OCI-M1 (cell line): ENCODE measurements around the gene RHBG.

ENCODE experiments used
- DNase-seq: peaks from one replicate; lab custom pipeline; 2025; lab: John Stamatoyannopoulos, UW

The RHBG gene

DNA sequence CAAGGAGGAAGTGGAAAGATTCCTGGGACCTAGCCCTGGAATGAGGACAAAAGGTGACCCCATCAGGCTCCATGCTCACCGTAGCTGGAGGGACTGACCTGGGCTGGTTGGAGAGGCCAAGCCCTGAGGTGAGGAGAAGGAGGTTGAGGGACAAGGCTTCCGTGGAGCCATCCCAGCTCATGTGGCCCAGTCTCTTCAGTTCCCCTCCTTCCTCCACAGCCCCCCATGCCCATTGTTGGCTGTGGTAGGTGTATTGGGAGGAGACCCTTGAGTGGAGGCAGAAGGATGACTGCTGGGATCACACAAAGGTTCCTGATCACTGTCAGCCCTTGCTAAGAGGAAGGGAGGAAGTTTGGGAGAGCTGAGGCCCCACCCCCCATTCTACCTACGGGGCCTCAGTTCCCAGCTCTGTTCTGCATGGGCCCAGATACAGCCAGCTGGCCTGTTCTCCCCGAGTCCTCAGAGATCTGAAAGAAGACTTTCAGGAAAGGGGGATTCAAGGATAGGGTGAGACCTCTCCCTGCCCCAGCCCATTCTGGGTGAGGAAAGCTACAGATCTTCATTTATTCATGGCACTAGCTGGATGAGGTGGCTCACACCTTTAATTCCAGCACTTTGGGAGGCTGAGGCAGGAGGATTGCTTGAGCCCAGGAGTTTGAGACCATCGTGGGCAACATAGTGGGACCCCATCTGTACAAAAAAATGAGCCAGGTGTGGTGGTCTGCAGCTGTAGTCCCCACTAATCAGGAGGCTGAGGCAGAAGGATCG lies 17.3 kb downstream of the RHBG start:
- no peak for DNase-seq

DNA sequence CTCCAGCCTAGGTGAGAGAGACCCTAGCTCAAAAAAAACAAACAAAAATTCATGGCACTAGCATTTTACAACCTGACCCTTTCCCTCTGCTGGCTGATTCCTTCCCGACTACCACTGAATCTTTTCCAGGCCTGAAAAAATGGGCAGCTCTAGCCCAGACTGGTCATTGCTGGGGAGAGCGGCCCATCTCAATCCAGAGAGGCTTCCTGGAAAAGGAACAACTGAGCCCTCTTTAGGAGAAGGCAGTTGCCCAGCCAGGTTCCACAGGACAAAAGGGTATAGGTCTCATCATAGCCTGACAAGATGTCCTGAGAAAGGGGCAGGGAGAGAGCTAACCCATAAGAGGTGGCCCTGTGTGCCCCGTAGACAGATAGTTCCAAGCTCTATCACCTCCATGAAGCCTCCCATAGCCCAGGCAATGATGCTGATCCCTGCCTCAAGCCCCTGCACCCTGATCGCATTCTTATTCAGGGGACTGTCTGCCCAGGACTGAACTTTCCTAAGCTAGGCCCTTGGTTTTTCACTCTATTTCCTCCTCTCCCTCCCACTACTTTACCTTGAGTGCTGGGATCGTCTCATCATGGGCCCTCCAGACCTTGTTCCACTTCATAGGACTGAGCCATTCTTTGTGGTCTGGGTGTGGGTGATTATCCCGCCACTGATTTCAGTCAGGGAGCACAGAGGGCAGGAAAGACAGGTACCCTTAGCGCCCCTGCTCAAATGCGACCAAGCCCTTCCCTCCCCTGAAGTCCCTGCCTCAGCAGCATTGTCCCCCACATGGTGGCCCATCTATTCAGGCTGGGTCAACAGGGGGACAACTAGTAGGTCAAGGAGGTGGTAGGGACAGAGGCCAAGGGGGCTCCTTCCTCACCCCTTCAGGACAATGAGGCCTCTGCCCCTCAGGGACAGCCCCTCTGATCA lies 18.2 kb downstream of the RHBG start:
- DNase-seq = no peak

DNA sequence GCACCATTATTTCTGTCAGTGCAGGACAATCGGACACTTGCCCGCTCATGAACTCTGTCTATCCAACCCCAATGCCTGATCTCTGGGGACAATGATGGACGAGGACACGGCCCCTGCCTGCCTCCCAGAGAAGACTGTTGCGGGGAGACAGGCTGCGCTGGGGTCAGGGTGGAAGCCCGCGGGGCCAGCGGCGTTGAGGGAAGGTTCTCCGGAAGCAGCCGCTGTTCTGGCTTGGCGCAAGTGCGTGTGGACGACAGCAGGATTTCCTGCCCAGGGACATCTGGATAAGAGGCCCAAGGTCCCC lies 18.8 kb downstream of the RHBG start:
- no peak for DNase-seq

DNA sequence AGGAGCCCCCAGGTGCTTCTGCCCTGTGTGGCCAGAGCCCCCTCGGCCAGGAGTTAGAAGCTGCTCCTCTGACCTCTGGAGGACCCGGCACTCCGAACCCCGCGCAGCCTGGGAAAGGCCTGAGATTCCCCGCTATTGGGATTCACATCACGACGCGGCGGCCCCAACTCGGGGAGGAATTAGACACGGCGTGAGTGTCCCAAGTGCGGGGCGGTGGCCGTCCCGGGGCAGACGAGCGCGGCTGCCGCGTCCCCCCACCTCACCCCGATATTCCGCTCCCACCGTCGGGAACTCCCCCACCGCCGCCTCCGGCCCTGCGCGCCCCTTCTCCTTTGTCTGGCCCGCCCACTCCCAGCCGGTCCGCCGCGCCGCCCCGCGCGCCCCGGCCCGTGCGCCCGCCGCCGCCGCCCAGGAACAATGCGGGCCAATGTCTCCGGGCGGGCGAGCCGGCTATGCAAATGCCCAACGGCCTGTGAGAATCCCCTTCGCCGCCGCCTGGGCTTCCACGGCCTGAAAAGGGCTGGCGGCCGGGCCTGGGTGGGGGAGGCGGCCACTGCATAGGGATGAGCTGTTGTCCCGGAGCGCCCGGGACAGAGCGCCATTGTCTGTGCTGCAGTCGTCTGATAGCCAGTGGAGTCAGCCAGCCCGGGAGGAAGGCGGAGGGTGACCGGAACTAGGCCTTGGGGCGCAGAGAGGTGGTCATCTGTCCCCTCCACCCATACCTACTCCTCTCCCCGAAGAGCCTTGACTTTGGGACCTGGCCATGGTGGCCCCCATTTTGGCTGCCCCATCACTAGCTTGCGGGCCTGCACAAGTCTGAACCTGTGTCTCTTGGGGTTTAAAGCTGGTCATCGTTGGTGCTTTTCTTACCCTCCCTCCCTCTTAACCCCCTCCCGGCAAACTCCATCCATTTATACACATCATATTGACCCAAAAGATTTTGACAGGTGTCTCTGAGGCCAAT lies 19.4 kb downstream of the RHBG start:
- DNase-seq = no peak

DNA sequence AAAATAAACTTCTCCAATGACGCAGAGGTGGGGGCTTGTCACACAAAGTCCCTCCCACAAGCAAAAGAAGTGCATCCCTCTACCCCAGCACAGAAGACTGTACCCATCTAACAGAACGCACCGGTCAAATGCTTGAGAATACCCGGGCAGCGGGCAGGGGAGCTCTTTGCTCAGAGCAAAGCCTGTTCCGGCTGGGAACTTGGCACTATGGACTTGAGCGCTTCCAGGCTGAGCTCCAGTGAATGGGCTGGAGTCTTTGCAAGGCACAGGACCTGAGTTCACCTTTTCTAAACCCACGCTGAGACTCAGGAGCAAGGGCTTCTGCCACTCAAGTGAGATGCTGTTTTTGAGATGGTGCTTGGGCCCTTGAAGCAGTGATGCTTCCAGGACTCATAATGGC lies 20.3 kb downstream of the RHBG start:
- no peak for DNase-seq

DNA sequence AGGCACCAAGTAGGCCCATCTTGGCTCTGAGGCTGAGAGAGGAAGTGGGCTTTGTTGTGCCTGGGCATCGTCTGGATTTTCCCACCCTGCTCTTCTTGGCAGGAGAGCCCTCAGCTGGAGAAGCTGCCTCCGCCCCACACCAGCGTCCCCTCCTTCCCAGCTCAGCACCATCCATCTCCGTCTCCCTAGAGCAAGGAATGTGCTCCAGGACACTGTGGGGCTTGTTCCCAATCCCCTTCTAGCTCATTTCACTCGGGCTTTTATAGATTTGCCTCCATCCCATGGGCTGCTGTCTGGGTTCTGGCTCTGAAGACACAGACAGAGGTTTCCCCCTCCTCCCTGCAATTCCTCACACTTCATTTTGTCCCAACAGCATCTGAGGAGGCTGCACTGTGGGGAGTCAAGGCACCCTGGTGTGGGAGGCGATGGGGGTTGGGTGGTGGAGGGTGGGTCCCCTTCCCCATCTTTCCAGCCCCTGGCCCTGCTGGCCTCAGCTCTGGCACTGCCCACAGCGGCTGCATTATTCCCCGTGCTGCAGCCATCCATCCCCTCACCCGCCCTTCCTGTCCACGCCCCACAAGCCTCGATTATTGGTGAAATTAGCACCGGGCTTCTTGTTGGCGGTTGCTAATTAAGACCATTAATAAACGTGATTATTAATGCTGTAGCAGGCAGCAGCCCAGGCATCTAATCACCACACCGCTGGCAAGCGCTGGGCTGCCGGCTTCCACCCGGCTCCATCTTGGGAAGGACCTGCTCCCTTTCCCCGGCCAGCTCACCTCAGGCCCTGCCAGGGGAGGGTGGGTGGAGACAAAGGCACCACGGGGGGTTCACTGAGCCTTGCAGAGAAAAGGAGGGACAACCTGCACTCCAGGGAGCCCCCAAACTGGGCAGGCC lies 21.7 kb downstream of the RHBG start:
- no peak for DNase-seq

DNA sequence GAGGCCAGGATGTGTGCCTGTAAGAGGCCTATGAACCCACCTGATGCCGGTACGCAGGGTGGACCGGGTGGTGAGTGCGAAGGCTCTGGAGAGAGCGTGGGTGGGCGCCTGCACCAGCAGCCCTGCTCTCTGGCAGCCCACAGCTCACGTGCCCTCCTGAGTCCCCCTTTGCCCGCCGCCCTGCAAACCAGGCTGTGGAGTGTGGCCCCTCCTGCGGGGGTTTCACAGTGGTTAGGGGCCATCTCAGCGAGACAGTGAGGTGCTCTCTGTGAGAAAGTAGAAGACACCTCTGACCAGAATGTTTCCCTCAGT lies 22.3 kb downstream of the RHBG start:
- no peak for DNase-seq

DNA sequence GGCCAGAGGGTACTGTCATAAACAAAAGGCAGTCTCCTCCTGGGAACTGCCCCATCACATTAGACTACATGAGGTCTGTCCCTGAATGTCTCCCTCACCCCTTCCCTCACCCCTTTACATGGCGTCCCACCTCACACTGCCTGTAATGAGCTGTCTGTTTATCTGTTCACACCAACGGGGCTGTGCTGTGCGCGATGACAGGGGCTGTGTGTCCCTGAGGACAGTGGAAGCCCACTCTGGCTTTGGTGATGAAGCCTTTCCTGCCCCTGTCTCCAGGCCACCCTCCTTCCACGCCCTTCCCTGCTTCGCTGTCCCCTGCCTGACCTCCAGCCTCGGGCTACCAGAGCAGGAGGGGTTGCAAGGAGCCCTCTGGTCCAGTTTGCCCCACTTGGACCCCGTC lies 22.7 kb downstream of the RHBG start:
- no peak for DNase-seq

DNA sequence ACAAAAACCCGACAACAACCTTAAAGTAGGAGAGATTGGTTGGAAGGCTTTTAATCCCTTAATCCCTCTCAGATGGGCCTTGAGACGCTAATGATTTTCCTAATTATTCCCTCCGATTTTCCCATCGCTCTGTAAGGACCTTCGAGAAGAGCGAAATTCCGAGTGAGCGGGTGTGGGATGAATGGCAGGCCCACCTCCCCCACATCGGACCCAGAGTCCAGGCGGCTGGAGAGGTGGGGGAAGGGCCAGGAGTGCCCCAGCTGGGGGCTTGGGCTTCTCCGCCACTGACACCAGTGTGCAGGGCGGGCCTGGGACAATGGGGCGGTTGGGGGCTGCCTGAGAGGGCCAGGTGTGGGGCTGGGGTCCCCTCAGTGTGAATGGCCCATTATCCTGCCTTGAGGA lies 23.4 kb downstream of the RHBG start:
- DNase-seq = no peak

DNA sequence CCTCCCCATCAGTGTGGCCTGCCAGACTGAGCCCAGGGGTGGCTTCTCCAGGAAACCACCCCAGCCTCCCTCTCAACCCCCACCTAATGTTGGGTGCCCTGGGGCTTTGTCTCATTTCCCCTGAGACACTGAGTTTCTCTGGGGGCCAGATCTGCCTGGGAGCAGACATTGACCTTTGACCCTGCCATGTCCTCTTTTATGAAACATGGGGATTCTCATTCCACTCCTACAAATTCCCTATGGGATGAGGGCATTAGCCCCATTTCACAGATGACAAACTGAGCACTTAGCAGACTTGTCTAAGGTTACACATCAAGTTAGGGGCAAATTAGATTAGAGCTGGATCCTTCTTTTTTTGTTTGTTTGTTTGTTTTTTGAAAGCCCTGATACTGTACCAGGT lies 24.1 kb downstream of the RHBG start:
- DNase-seq = no peak

DNA sequence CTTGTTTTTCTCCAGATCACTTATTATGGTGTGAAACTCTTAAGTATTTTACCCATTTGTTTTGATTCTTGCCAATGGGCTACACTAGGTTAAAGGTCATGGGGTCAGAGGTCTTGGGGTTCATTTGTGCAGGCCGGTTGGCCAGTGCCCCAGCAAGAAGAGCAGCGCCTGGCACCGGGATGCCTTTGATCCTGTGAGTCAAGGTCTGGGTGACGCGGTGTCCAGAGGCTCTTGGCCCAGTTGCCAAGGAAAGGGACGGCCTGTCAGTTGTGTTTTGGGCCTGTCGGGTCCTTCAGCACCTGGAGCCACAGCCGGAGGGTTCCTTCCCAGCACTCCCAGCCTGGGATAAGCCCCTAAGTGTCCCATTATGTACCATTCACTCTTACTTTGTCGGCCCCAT lies 25.1 kb downstream of the RHBG start:
- no peak for DNase-seq

DNA sequence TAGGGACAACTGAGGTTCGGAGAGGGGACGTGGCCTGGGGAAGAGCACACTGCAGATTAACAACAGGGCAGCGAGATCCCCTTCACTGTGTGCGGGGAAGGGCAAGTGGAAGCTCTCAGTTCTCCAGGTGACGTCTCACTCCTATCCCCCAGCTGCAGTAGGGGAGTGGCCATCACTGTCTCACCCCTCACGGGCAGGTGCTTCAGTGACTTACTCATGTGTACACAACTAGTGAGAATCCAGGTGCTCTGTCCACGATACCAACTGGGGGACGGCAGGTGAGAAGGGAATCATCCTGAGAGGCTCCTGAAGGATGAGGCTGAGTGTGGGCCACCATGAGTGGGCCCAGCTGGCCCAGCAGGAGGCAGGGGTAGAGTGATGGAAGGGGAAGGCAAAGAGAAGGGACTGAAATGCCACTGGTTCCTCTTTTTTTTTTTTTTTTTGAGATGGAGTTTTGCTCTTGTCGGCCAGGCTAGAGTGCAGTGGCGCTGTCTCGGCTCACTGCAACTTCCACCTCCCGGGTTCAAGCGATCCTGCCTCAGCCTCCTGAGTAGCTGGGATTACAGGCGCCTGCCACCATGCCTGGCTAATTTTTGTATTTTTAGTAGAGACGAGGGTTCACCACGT lies 25.9 kb downstream of the RHBG start:
- DNase-seq = peak; percentile 65

DNA sequence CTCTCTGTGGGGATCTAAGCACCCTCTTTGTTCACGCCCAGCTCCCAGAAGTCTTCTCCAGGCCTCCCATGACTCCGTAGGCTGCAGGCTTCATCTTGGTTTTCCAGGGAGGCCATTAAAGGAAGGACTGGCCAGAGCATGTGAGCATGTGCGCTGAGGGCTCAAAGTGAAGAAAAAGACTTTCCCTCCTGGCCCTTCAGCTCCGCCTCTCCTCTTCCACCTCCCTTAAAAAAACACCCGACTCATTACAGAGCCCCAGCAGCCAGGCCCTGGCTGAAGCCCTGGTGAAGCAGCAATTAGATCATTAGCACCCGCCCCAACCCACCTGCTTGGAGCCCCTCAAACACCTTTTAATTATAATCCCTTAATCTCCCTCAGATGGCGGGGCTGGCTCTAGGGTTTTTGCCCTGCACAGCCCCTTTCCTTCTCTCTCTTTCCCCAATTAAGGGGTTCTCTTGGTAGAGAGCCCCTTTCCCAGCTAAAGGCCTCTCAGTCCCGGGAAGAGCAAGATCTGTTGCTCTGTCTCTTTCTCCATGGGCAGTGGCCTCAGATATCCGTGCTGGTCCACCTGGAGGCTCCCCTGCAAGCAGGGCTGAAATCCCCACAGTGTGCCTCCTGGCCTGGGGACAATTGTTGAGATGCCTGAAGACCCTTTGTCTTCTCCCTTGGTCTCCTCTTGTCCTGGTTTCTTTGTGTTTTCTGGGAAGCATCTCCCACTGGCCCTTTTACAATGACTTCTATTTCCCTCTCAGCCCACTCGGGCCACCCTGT lies 30.5 kb downstream of the RHBG start:
- DNase-seq = no peak

DNA sequence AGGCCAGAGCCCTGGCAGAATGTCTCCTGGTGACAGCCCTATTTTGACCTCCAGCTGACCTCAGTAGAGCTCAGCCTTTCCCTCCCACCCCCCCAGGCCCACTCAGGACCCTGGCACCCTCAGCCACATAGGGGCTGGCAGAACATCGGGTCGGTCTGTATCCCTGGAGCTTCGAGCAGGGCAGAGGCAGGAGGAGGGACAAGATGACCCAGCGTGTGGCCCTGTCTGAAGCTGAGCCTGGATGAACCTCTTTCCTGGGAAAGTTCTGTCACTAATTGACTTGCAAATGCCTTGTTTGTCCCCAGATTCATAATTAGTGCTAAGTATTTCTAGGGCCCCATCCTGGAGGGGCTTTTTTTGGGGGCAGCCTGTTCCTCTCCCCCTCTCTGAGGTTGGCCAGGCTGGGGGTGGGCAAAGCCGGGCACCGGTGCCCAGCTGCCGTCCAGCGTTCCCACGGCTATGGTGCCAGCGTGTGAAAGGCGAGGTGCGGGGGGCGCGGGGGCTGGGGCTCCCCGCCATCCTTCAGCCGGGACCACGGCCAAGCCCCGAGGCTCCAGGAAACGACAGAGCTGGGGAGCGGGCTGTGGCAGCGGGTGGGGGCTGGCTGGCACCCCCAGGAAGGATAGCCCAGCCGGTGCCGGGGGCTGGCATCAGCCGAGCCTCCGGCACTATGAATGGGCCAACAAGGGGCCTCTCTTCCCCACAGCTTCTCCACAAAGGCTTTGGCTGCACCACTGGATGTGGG lies 31.4 kb downstream of the RHBG start:
- DNase-seq = no peak

DNA sequence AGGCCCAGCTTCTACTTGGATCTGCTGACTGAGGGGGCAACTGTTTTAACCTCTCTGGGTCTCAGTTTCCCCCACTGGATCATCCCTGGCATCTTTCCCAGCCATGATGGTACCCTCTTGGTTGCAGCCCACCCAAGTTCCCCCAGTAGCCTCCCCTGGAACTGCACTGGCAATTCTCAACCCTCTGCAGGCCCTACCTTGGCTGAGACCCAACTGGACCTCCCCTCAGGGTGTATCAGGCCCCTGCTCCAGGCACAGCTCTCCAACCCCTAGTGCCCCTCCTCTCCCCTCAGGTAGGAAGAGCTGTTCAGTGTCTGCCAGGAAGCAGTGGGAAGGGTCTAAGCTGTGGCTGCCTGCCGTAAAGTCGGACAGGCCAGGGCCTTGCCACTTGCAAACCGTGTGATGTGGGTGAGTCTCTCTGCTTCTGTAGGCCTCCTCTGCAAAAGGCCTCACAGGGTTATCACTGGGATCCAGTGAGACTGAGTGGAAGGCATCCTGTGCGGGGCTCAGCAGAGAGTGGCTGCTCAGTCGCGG lies 32.1 kb downstream of the RHBG start:
- no peak for DNase-seq

DNA sequence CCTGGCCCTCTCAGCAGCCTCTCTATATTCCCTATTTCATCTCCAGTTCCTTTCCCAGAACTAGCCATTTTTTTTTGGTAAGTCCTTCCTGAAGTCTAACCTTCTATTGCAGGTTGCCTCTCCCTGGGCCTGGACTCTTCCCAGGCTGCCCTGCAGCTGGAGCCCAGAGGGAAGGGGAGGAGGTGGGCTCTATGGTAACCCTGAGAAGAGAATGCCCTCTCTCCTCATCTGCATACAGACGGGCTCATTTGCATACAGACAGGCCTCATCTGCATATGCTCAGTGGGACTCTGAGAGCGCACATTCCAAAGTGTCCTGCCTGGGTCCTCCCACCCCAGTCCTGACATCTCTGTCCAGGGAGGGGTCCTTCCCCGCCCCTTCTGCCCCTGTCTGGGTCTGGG lies 32.7 kb downstream of the RHBG start:
- no peak for DNase-seq

DNA sequence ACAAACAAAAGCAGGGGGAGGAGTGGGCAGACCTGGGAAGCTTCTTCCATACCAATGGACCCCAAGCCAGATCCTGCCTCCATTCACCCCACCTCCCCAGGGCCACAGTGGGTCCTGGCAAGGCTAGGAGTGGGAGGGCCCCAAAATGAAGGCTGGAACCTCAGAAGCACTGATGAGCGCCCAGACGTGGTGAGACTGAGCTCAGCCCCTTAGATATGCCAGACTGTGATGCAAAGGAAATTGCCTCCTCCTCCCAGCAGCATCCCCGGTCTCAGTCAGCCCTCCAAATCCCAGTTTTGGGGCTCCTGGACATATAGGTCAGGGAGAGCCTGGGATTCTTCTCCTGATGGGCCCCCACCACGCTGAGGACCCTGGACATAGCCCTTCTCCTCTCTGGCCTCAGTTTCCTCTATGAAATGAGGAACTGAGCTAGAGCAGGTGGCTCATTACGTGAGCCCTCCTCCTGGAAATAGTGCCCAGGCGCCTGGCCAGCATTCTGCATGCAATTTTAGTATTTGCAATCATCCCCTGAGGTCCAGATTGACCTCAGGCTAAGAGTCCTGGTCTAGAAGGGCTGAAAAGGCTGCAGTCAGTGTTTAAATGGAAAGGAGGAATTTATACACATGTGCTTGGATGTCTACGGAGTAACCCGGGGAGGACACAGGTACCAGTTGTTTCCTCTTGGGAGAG lies 33.5 kb downstream of the RHBG start:
- no peak for DNase-seq

DNA sequence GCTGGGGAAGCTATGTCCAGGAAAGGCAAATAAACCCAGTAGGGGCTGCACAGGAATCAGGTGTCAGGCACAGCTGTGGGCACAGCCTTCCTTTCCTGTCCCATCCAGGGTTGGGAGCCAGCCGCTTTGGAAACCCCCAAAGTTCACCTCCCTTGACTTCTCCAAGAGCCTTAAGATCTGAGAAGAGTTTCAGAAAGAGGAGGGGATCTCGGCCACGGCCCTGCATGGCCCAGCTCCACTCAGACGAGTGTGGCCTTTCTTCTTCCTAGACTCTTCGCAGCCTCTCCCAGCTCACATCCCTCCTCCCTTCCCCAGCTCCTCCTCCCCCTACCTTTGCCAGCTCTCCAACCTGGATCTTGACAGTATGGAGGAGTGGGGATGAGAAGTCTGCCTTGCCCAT lies 36.7 kb downstream of the RHBG start:
- DNase-seq = no peak

DNA sequence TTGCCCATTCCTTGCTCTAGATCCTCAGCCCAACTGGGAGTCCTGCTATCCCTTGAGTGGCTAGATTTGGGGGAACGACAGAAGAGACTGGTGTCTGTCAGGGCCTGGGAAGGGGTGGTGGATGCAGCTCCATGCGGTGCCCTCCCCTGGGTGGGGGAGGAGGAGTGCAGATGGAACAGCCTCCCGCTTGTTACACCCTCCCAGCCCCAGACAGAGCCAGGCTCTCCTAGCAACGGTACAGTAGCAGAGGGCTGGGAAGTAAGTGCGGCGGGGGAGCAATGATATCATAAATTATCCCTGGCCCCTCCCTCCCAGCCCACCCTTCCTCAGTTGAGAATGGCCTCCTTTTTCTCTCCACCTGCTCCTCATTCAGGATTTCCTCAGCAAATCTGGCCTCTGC lies 37.2 kb downstream of the RHBG start:
- no peak for DNase-seq
